ENCODE results near the gene SLC37A2.

DNA sequence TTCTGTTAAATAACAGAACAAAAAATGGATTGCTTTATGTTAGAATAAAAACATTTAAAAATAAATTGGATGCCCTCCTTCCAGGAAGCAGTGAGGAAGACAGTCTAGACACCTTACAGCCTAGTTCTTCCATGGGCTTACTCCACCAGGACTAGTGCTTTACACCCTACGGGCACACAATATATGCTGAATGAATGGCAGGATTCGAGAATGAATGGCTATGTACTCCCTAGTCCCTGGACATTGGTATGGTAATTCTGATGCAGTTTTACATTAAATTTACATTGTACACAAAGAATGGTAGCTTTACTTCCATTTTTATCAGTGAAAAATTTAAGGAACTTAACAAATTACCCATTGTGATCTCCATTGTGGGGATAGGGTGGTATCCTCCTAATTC is 31.6 kb downstream of the SLC37A2 start:
- no peak for TF ChIP-seq REST (IDR thresholded peaks at IDR 0.05; ENCODE audit: low read depth, low read length)
- TF ChIP-seq CTCF (IDR thresholded peaks at IDR 0.05): no peak
- TF ChIP-seq, protein P1, sequence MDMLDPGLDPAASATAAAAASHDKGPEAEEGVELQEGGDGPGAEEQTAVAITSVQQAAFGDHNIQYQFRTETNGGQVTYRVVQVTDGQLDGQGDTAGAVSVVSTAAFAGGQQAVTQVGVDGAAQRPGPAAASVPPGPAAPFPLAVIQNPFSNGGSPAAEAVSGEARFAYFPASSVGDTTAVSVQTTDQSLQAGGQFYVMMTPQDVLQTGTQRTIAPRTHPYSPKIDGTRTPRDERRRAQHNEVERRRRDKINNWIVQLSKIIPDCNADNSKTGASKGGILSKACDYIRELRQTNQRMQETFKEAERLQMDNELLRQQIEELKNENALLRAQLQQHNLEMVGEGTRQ (IDR thresholded peaks at IDR 0.05; ENCODE audit: borderline replicate concordance, low read depth, low read length): no peak
- TF ChIP-seq, protein P2, sequence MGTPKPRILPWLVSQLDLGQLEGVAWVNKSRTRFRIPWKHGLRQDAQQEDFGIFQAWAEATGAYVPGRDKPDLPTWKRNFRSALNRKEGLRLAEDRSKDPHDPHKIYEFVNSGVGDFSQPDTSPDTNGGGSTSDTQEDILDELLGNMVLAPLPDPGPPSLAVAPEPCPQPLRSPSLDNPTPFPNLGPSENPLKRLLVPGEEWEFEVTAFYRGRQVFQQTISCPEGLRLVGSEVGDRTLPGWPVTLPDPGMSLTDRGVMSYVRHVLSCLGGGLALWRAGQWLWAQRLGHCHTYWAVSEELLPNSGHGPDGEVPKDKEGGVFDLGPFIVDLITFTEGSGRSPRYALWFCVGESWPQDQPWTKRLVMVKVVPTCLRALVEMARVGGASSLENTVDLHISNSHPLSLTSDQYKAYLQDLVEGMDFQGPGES (IDR thresholded peaks at IDR 0.05; ENCODE audit: low read depth, low read length): no peak
- no peak for TF ChIP-seq YY1 (IDR thresholded peaks at IDR 0.05; ENCODE audit: low read depth)
- TF ChIP-seq, protein P3, sequence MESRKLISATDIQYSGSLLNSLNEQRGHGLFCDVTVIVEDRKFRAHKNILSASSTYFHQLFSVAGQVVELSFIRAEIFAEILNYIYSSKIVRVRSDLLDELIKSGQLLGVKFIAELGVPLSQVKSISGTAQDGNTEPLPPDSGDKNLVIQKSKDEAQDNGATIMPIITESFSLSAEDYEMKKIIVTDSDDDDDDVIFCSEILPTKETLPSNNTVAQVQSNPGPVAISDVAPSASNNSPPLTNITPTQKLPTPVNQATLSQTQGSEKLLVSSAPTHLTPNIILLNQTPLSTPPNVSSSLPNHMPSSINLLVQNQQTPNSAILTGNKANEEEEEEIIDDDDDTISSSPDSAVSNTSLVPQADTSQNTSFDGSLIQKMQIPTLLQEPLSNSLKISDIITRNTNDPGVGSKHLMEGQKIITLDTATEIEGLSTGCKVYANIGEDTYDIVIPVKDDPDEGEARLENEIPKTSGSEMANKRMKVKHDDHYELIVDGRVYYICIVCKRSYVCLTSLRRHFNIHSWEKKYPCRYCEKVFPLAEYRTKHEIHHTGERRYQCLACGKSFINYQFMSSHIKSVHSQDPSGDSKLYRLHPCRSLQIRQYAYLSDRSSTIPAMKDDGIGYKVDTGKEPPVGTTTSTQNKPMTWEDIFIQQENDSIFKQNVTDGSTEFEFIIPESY (IDR thresholded peaks at IDR 0.05; ENCODE audit: borderline replicate concordance, low read depth): no peak
- no peak for TF ChIP-seq RCOR1 (IDR thresholded peaks at IDR 0.05; ENCODE audit: low read length)
- TF ChIP-seq TAF1 (IDR thresholded peaks at IDR 0.05; ENCODE audit: borderline replicate concordance, low read depth, low read length): no peak
- TF ChIP-seq FOSL2 (IDR thresholded peaks at IDR 0.05; ENCODE audit: borderline replicate concordance, low read depth): no peak
- TF ChIP-seq USF1 (IDR thresholded peaks at IDR 0.05; ENCODE audit: borderline replicate concordance, low read depth): no peak
- no peak for TF ChIP-seq CHD2 (IDR thresholded peaks at IDR 0.05; ENCODE audit: low read length, partially characterized antibody)
- no peak for TF ChIP-seq TCF12 (IDR thresholded peaks at IDR 0.05)

Measured in SK-N-SH (cell line).